ENCODE data around the gene TTC7B.

GRCh38 chr14:90677484-90678050 lies 138.7 kb downstream of the TTC7B start:
- no peak for TF ChIP-seq CTCF (IDR thresholded peaks at IDR 0.05)
- no peak for TF ChIP-seq POLR2A (IDR thresholded peaks at IDR 0.05)

All from adrenal gland (tissue), 5 donors.